H7 (cell line): ENCODE measurements around the gene NPAS2. TPM values are rescaled to one million over a fixed set of nuclear protein-coding genes. Genes with fewer than 3 reads are reported as not detected.

ENCODE experiments used
- DNase-seq: peaks from one replicate; pipeline ENCODE4 v3.0.0; 2012
- H3K27me3 ChIP-seq: 2 replicates; pipeline ENCODE4 v1.6.0; 2011; ENCODE audit warnings: mild to moderate bottlenecking, low read length; ENCODE audit not compliant: control insufficient read depth, insufficient read depth
- H3K36me3 ChIP-seq: replicated peaks from 2 replicates; pipeline ENCODE4 v1.5.1; 2011; ENCODE audit warnings: low read length; ENCODE audit not compliant: control insufficient read depth, insufficient read depth
- H3K4me3 ChIP-seq: 2 replicates; pipeline ENCODE4 v1.5.1; 2011; ENCODE audit warnings: low read depth, mild to moderate bottlenecking, control low read depth, low read length, moderate library complexity; ENCODE audit not compliant: insufficient read depth
- total RNA-seq: library from RNA; depleted of rRNA; stranded (reverse); fragments of >200 nt; shearing (Covaris generic); gene quantifications from 2 replicates; pipeline ENCODE4 v1.2.3, GENCODE V29; 2014

NPAS2 gene
- total RNA-seq, 1 experiment from 2014 or later: 0.42 TPM

DNA sequence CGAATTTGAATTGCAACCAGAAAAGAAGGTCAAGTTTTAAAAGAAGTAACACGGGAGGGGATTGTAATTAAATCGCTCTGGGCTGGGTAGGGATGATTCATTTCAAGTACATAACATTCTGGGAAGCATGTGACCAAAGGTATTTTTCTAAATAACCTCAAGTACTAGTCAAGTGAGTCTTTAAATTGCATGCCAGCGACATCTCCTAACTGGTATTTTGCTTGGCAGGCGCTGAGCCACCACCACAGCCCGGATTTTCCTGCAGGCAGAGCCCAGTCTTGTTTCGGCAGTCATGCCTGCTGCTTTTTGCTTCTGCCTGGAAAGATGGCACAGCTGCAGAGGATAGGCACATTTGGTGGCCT lies 33.7 kb upstream of the NPAS2 start:
- Histone ChIP-seq H3K27me3 (no peaks in the 10 kb centered on the region), H3K4me3 (no peak overlapping the region), H3K36me3 (no peaks in the 10 kb centered on the region)
- DNase-seq: no peak

DNA sequence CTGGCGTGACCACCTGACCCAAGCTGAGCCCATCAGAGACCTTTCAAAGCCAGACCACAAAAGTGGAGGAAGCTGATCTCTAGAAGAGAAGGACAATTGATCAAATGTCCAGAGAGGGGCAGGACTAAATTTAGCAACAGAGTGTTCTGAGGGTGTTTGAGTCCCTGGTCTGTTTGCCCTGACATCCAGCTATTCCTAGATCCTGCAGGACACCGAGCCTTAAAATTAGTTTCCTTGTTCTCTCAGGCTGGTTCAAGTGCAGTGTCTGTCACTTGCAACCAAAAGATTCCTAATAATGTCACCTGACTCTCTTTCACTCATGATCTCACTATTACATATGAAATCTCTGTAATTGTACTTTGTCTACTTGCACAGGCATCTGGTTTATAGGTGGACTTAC lies 33.0 kb upstream of the NPAS2 start:
- no peaks in the 10 kb centered on the region for H3K27me3 ChIP-seq

DNA sequence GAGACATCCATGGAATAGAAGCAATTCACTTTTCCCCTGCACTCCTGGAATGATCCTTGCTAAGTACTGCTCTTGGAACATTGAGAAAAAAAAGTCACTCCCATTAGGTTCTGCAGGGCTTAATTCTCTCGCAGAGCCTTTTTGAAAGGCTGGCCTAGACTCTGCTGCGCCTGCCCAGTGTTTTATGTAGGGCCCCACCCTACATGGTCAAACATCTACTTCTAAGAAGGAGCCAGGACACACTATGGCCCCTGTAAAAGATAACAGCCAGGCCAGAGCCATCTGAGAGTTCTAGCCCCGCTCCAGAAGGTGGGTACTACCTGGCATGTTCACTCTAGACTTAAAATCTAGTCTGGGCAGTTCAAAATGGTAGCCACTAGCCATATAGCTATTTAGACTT lies 30.6 kb upstream of the NPAS2 start:
- Histone ChIP-seq H3K27me3 (no peaks in the 10 kb centered on the region), H3K4me3 (no peak overlapping the region)

More for the DNA sequence above, 33.0 kb upstream of the NPAS2 start:
- H3K36me3 ChIP-seq: no peaks in the 10 kb centered on the region
- DNase-seq: no peak
- H3K4me3 ChIP-seq: no peak overlapping the region

DNA sequence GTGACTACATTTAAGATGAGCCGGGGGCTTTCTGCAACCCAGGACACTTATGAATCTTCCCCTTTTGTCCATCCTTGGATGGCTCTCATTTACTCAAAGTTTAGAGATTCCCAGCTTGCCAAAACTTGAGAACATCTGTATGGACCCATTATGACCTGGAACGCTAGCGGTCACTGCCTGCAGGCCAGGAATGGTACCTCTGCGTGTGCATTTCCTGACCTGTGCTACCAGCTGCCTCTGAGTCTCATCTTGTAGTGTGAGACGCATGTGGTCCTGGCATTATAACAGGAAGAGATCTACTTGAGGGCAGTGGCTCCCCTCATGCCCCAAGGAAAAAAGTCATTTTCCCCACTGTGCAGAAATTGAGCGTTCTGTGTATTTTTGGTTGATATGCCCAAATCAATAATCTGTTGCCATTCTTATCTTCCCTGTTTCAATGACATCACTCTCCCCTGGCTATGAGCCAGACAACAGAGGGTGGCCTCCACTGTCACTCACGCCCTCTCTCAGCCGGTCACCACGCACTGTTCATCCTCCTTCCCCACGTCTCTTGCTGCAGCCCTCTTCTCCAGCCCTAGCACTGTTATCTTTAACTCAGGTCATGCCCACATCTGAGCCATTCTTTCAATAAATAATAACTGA lies 28.5 kb upstream of the NPAS2 start:
- no peak for DNase-seq
- no peaks in the 10 kb centered on the region for H3K36me3 ChIP-seq
- no peaks in the 10 kb centered on the region for H3K27me3 ChIP-seq
- H3K4me3 ChIP-seq: no peak overlapping the region

More for the DNA sequence above, 30.6 kb upstream of the NPAS2 start:
- no peaks in the 10 kb centered on the region for H3K36me3 ChIP-seq
- DNase-seq: no peak

DNA sequence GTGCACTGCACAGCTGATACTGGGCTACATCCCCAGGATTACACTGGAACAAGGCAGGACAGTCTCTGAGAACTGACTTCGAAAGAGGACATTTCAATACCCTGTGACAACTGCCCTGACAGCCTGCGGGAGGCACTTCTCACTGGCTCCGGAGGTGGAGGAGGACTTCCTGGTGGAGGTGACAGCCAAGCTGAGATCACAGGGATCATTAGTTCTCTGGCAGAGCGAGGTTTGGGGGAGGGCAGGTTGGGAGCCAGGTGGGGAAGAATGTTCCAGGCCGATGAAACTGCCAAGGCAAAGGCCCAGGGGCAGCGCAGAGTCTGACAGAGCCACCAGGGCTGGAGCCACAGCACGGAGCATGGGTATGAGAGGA lies 28.0 kb upstream of the NPAS2 start:
- Histone ChIP-seq H3K4me3 (no peak overlapping the region), H3K36me3 (no peaks in the 10 kb centered on the region), H3K27me3 (no peaks in the 10 kb centered on the region)
- DNase-seq: no peak

DNA sequence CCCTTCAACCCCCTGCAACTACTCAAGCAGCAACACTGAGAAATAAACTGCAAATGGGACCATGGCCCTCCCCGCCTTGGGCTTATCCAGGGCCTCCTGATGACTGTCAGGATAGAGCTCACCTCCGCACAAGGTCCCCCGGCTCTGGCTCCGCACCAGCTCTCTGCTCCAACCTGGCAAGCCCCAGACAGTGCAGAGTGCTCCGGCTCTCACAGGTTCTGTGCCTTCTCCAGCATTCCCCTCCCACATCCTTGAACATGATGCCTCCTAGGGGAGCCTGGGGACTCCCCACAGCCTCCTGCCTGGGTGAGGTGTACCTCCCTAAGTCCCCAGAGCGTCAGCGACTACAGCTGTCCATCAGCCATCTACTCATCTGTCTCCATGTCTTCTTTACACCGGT lies 26.7 kb upstream of the NPAS2 start:
- Histone ChIP-seq H3K27me3 (no peaks in the 10 kb centered on the region), H3K36me3 (no peaks in the 10 kb centered on the region), H3K4me3 (no peak overlapping the region)
- DNase-seq: no peak

DNA sequence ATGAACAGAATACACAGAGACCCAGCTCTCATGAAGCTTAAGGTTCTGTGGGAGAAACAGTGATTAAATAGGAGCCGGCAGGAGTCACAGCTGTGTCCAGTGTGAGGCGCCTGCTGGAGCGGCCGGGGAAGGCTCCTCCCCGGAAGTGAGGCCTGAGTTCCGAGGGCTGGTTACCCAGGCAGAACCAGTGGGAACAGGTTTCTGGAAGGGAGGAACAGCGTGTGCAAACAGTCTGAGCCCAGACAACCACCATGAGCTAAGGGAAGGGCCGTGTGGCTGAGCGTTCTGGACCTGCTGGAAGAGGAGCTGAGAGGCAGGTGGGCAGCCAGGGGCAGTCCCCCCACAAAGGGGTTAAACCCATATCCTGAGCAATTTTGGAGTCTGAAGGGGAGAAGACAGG lies 26.0 kb upstream of the NPAS2 start:
- DNase-seq: no peak

DNA sequence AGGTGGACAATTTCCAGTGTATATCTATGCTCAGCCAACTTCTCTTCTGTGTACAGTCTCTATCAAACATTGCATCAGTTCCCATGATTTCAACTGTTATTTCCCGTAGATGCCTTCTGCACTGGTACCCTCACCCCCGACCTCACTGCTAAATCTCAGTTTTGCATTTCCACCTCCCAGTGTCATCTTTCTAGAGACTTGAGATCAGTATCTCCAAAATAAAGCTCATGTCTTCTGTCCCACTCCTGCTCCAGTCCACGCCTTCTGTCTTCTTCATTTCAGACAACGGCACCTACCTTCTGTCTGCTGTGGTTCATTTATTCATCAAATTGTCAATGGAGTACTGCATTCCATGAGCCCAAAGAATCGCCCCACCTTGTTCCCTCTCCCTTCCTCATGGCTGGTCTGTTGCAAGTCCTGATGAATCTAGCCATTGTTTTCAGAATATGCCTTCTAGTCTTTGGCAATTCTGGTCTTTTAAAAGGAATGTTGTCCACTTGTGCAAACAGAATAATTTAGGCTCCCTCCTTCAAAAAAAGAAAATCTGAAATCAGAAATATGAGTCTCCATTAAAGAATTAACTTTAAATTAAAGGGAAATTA lies 23.3 kb upstream of the NPAS2 start:
- no peaks in the 10 kb centered on the region for H3K27me3 ChIP-seq
- DNase-seq: no peak
- H3K4me3 ChIP-seq: no peak overlapping the region
- no peaks in the 10 kb centered on the region for H3K36me3 ChIP-seq

More for the DNA sequence above, 26.0 kb upstream of the NPAS2 start:
- no peak overlapping the region for H3K4me3 ChIP-seq
- no peaks in the 10 kb centered on the region for H3K36me3 ChIP-seq
- no peaks in the 10 kb centered on the region for H3K27me3 ChIP-seq

DNA sequence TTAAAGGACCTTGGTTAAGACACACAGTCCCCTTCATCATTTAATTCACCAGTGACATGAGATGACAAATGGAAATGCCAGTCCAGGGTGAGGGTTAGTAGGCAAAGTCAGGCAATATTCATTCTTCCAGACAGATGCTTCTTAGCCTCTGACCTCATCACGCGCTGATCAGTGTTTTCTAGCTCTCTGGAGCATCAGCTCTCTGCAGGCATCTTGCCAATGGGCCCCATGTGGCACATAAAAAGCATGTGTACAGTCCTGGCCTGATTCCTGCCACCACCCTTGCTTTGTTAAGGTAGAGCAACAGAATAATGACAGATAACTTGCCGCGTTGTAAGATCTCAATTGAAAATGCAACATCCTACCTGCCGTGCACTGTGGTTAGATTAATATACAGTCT lies 20.3 kb upstream of the NPAS2 start:
- Histone ChIP-seq H3K4me3 (no peak overlapping the region), H3K36me3 (no peaks in the 10 kb centered on the region), H3K27me3 (no peaks in the 10 kb centered on the region)
- DNase-seq: no peak

DNA sequence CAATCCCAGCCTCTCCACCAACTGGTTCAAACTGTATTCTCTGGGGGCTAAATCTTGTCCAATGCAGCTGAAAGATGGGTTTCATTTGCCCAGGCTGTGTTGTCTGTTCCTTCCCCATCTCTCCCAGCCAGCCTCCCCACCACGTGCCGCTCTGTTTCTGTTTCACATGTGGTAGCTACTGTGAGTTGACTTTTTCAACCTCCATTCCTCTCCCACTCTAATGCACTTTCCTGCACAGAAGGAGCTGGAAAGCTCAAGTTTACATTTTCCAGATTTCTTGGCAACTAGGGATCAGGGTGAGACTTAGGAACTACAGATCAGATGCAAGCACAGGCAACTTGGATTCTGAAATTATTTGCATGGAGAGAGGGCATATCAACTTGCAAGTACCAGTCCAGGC lies 19.0 kb upstream of the NPAS2 start:
- no peak for DNase-seq
- Histone ChIP-seq H3K27me3 (no peaks in the 10 kb centered on the region), H3K4me3 (no peak overlapping the region), H3K36me3 (no peaks in the 10 kb centered on the region)

DNA sequence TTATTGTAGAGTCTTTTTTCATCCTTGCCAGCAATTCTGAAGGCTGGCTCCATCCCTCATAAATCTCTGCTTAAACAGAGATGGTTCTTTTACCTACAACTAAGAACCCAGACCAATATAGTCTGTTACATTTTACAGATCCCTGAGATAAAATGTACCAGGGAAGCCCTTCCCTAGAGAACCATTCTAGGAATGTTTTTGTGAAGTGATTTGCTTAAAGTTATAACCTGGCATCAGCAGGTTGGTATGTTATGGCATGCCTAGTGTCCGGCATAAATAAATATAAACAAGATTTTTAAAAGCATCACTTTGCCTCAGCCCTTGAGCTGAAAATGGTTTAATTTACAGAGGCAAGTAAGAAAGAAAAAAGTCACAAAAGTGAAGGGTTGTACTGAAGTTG lies 18.5 kb upstream of the NPAS2 start:
- Histone ChIP-seq H3K4me3 (no peak overlapping the region), H3K27me3 (no peaks in the 10 kb centered on the region), H3K36me3 (no peaks in the 10 kb centered on the region)
- no peak for DNase-seq

DNA sequence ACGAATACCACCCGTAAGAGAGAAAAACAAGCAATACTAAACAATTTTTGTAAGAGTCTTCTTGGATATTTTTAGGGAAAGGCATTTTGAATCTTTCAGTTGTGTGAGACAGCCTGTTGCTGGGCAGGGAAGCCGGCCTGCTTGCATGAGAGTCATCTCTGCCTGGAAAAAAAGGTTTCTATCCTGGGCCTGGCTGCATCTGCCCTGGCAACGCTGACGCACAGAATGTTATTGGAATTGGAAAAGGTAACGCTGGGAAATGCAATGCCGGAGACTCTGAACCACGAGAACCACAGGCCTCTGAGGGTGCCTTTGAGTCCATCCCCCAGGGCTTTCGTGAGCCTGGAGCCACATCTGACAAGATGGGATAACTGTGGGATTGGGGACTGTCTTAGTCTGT lies 17.9 kb upstream of the NPAS2 start:
- no peak for DNase-seq
- Histone ChIP-seq H3K27me3 (no peaks in the 10 kb centered on the region), H3K36me3 (no peaks in the 10 kb centered on the region), H3K4me3 (no peak overlapping the region)

DNA sequence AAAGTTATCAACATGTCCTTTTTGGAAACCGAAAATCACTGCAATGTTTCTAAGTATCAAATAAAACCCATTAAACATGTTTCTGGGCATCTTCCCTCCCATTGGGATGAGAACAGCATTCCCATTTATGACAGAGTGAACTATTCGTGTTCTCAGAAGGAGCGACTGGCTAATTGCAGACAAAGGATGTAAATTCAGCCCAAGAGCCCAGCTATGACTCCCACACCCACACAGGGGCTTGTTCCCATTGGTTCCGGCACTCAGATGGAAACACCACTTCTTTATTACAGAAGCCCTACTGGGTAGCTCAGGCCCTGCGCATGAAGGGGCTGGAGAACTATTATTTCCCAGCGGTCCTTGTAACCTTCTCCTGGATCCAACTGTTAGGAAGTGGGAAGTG lies 16.6 kb upstream of the NPAS2 start:
- H3K36me3 ChIP-seq: no peaks in the 10 kb centered on the region
- no peak for DNase-seq
- no peaks in the 10 kb centered on the region for H3K27me3 ChIP-seq
- no peak overlapping the region for H3K4me3 ChIP-seq

DNA sequence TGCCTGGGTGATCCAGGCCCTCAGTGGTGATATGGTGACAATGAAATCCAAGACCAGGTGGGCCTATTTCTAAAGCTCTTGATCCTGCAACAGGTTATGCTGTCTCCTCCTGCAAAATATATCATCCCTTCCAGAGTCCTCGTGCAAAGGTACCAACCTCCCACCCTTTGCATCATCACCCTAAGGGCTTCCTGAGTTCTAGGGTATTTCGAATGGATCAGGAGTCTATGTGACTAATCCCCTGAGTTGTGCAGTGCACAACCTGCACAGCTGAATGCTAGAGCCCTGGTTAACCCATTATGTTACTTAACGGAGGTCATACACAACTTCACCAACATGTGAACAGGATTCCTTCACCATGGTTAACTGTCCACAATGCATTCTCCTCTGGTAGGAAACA lies 13.4 kb upstream of the NPAS2 start:
- Histone ChIP-seq H3K4me3 (no peak overlapping the region), H3K36me3 (no peaks in the 10 kb centered on the region), H3K27me3 (no peaks in the 10 kb centered on the region)
- DNase-seq: no peak

DNA sequence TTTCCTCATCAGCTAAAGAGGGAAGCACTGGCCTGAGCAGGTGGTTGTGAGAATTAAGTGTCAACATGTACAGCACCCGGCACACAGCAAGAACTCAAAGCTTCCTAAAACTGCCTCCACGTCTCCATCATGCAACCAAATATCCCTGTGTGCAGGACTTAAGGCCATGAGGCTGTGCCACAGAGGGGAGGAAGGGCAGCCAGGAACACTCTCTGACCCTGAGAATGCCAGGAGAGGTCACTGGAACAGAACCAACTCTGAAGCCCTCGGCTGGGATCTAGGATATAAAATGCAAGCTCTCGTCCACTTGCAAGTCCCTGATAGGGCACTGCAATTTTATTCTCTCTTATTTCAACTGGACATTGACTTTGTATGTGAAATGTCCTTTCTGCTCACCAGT lies 12.2 kb upstream of the NPAS2 start:
- H3K36me3 ChIP-seq: no peaks in the 10 kb centered on the region
- no peak for DNase-seq

DNA sequence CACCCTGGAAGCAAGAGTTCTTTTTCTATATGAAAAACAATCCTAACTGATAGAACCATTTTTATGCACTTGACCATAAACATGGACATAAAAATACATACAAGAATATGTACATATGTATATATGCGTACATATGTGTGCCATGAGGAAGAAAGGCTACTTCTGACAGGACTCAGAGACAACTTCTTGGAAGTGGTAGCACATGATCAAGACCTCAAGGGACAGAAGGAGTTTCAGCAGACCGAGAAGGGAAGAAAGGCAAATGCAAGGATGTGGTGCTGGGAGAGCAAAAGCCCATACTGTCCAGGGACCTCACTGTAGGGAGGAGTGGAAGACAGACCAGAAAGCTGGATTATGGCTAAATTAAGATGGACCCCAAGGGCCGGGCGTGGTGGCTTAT lies 11.4 kb upstream of the NPAS2 start:
- Histone ChIP-seq H3K4me3 (no peak overlapping the region), H3K27me3 (no peaks in the 10 kb centered on the region), H3K36me3 (no peaks in the 10 kb centered on the region)
- DNase-seq: no peak

More for the DNA sequence above, 12.2 kb upstream of the NPAS2 start:
- Histone ChIP-seq H3K27me3 (no peaks in the 10 kb centered on the region), H3K4me3 (no peak overlapping the region)
